HG03378 (cell line): Measurements from ENCODE around the gene SLC16A2.
"Not testable (repeated sequence)": the region's sequence is repeated elsewhere in the genome, so short reads cannot be mapped to it uniquely, and the experiment has no call there.

Experiments used
- ATAC-seq: cut with Tn5 transposase; IDR thresholded peaks from one replicate; pipeline ENCODE4 v1.9.1; 2021; ENCODE audit warnings: mild to moderate bottlenecking, moderate library complexity; ENCODE audit not compliant: unreplicated experiment

The SLC16A2 gene

GRCh38 chrX:74445099-74445498 lies 23.8 kb downstream of the SLC16A2 start:
- ATAC-seq, result no peak

DNA sequence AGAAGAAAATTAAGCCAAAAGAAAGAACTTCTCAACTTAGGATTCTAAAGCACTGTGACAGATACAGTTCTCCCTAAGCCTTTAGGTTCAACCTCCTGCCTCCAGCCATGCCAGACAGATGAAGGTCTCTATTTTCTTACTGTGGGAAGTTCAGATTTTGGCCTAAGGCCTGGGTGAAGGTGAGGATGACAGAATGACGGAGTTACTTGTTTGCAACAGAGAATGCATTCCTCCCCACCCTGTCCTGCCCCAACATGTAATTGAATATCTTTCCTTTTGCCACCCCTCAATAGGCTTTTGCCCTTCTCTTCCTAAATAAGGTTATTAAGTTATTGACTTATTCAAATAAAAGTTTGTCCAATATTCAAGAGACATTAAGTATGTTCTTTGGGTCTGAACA lies 25.6 kb downstream of the SLC16A2 start:
- no peak for ATAC-seq

GRCh38 chrX:74448669-74449068 lies 27.4 kb downstream of the SLC16A2 start:
- no peak for ATAC-seq

DNA sequence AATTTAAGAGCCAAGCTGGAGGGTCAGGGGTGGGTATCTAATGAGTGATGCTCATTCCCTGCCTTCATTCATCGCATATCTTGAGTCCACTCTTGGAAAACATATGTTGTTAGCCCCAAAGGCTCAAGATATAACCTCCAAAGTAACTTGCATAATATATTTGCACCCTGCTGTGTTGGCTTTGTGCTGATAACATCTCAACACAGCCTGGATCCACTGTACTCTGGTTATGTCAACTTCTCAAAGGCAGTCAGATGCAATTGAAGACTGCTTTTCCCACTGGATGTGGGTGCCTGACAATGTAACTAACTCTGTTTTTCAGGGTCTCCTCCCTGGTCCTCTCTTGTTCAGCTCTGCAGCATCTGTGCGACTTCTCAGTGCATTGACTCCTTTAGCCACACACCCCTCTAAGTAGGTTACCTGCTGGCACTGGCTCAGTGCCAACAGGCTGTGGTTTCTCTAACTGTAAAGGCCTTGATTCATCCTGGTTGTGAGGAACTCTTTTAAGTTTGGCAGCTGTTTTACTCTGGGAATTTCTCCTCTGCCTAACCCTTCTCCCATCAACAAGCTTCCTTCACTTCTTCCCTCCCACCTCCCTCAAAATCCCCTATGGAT lies 28.1 kb downstream of the SLC16A2 start:
- ATAC-seq, result no peak

DNA sequence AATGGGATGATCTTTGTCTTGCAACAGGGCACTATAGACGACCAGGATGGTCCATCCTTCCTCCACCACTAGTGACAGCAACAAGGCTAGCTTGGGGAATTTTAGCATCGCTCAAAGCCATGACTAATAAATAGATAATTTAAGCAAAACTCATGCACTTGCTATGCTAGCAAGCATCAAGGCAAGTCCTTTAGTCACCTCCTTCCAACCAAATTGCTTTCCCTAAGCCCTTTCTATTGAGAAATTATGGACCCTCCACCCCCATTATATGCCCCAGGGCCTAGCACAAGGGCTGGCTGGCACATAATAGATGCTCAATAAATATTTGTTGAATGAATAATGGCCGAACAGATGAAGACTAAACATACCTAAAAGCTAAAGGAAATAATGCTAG lies 28.6 kb downstream of the SLC16A2 start:
- ATAC-seq, result no peak

DNA sequence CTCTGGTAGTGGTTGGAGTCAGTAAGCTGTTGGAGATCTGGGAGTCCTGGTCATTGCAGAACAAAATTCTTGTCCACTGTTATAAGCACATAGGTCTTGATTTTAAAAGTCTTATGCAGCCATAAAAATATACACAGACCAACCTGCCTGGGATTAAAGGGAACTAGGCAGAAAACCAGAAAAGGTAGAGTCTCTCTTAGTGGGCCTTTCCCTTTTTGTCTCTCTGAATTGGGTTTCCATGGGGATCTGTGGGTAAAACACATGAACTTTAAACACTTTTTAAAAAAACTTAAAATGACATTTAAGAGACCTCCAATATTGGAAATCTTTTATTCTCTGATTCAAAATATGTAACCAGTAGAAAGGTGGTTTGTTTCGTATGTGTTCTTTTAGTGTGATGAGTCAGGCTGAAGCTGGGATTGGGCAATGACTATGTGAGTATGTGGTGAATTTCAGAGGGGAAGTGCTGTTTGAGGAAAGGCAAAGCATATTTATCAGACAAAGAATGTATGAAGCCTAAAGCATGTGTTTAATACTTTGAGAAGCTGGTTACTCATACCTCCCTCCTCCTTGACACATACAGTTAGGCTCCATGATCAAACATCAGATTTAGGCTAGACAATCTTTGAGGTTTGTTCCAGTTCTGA lies 29.6 kb downstream of the SLC16A2 start:
- no peak for ATAC-seq

DNA sequence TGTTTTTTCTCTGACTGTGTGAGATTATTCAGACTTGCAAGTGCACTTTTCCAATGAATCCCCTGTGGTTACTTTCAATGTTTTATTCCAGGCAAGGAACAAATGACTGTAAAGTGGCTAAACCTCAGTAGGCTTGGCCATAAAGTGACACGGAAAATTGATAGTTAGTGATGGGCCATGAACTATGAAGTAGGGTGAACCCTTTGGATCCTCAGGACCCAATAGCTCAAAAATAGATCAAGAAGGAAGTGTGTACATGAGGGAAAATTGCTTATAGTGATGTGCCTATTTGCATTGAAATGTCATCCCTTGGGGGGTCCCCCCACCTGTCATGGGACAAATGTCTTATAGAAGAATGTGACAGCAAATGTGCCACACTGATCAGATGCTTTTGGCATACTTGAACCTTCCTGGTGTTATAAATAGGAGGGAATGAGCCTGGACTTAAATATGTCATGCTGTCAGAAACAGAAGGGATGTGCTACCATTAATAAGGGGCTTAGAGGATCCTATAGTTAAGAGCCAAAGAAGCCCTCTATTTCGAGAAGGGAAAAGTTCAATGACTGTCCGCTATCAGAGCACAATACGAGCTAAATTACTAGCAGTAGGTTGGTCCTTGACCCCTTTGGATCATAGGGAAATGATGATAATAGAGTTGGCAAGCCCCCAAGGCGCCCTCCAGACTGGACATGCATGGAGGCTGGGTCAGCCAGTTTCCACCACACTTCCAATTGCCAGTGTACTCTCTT lies 30.3 kb downstream of the SLC16A2 start:
- no peak for ATAC-seq

DNA sequence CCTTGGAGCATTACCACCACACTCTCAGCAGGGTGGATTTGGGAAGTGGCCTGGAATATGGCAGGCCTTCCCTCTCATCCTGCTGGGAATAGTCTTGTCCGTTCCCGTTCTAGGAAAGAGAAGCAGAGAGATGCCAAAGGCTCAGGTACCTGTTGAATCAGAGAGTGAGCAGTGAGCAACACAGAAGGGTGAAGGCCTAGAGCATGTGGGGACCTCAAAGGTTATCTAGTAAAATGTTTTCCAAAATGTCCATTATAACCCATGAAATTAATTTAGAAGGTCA lies 30.8 kb downstream of the SLC16A2 start:
- no peak for ATAC-seq

GRCh38 chrX:74453178-74453577 lies 31.9 kb downstream of the SLC16A2 start:
- ATAC-seq, result no peak

DNA sequence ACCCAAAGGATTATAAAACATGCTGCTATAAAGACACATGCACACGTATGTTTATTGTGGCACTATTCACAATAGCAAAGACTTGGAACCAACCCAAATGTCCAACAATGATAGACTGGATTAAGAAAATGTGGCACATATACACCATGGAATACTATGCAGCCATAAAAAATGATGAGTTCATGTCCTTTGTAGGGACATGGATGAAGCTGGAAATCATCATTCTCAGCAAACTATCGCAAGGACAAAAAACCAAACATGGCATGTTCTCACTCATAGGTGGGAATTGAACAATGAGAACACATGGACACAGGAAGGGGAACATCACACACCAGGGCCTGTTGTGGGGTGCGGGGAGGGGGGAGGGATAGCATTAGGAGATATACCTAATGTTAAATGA lies 32.9 kb downstream of the SLC16A2 start:
- ATAC-seq, result not testable (repeated sequence)

GRCh38 chrX:74458736-74459135 lies 37.4 kb downstream of the SLC16A2 start:
- ATAC-seq, result no peak

DNA sequence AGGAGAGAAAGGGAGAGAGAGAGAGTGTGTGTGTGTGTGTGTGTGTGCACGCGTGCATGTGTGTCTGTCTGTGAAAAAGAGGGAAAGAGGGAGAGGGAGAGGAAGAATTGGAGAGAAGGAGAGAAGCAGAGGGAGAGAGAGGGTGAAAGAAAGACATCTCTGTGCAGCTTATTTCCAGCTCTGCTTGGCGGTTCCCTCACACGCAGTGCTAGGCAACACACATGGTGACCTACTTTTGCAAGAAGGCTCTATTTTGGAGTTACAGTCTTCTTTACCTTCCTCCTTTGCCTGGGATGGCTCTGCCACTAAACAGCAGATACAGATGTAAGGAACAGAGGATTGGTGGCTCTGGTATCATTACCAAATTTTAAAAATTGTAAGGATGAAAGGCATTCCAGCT lies 40.1 kb downstream of the SLC16A2 start:
- no peak for ATAC-seq

DNA sequence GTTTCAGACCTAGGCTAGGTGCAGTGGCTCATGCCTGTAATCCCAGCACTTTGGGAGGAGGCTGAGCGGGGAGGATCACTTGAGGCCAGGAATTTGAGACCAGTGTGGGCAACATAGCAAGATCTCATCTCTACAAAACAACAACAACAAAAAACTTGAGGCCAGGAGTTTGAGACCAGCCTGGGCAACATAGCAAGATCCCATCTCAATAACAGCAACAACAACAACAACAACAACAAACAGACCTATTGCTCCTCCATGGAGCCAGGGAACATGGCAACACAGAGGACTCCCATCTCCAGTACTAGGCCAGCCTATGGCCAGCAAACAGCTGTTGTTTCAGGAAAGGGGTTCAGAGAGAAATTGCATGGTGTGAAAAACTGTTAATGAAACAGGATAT lies 43.4 kb downstream of the SLC16A2 start:
- no peak for ATAC-seq

DNA sequence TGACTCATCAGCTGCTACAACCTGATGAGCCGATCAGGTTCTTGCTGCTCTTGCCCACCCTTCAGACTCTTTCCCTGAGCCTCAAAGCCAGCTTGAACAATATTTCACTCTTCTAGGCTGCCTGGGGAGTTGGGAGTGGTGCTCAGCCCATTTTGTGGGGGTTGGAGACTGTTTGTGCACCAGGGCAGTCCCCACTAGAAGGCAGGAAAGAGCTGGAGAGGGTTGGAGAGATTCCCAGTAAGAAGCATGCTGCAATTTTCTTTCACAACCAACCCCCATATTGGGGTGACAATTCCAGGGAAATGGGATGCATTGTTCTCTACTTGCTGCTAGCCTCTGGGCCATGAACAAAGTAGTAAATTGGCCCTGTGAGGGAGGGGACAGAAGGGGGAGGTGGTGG lies 44.1 kb downstream of the SLC16A2 start:
- no peak for ATAC-seq

DNA sequence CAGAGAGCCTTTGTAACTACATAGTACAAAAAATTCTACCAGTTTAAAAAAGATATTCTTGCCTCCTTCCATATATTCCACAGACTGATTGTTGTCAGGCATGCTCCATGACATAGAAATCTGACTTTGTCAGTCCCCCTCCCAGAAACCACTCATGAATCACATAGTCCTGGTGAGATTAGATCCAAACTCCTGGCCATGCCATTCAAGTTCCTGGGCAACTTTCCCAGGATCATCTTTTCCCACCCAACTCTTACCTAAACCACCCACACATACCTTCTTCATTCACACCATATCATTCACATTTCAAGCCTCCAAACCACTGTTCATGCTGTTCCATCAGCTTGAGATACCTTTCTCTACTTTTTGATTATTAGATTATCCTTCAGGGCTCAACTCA lies 46.4 kb downstream of the SLC16A2 start:
- no peak for ATAC-seq

DNA sequence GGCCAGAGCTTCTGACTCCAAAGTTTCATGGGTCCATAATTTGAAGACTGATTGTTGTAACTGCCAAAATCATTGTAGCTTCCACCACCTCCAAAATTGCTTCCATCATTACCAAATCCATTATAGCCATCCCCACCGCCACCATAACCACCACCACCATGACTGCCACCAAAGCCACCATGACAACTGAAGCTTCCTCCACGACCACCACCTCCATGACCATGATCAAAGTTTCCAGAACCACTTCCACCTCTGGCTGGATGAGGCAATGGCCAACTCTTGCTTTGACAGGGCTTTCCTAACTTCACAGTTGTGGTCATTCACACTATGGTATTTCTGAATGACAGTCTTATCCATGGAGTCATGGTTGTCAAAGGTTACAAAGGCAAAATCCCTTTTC lies 51.8 kb downstream of the SLC16A2 start:
- not testable (repeated sequence) for ATAC-seq

- no peak for ATAC-seq
Measured at GRCh38 chrX:74490247-74490646, 69.0 kb downstream of the SLC16A2 start.

DNA sequence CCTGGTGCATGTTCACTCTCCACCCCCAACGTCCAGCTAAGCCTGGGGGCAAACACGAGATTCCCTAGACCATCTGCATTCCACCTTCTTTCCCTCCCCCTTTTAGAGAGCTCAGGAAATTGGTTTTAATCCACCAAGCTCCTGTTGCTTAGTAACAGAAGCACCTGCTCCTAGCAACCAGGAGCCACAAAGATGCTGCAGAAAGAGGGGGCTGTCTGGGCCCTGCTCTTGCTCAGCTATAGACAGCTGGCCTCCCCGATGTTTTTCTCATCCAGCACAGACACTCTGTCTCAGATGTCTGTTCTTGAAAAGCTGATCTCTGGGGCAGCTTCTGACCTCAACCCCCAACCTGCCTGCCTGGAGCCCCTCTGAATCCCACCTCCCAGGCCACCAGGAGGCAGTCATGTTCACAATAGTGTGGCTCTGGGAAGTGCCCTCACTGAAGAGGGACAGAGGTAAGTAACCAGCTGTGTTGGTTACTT lies 71.5 kb downstream of the SLC16A2 start:
- no peak for ATAC-seq

GRCh38 chrX:74493806-74494205 lies 72.5 kb downstream of the SLC16A2 start:
- no peak for ATAC-seq

GRCh38 chrX:74498924-74499323 lies 77.6 kb downstream of the SLC16A2 start:
- ATAC-seq, result no peak

DNA sequence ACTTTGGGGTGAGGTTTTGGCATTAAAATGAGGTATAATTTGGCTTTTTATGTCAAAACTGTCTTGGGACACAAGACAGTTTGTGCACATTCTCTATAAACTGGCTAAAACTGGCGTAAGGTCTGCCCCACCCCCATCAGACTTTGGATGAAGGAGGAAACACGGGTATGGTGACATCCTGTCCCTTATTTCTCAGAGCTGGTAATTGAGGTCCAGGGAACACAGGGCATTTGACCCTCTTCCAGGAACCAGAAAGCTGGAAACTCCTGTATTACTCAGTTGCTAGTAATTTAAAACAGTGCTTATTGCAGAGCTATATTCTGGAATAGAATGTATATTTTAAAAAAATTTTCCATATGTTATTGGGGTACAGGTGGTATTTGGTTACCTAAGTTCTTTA lies 78.8 kb downstream of the SLC16A2 start:
- ATAC-seq, result no peak

GRCh38 chrX:74500555-74500954 lies 79.3 kb downstream of the SLC16A2 start:
- ATAC-seq, result no peak
